Astrocyte (in vitro differentiated cells and primary cell): ENCODE results near the gene BCAM. TPM values are rescaled to one million over a fixed set of nuclear protein-coding genes. Genes with fewer than 3 reads are reported as not detected.

Experiments used
- DNase-seq: peaks from one replicate; pipeline ENCODE4 v3.0.0-alpha.2; 2010; ENCODE audit warnings: low read depth
- FAIRE-seq: peaks from 2 replicates; lab custom pipeline; 2011; peaks lifted over from hg19 to GRCh38; lab: Jason Lieb, UNC
- H2AFZ ChIP-seq: 2 replicates; pipeline ENCODE4 v1.6.0; 2012; ENCODE audit warnings: low read depth, low read length, inconsistent platforms
- H3K27ac ChIP-seq: 2 replicates; pipeline ENCODE4 v1.5.1; 2011; ENCODE audit warnings: low read depth, low read length, inconsistent platforms
- H3K27me3 ChIP-seq: 2 replicates; pipeline ENCODE4 v1.6.0; 2011; ENCODE audit warnings: low read length, inconsistent platforms; ENCODE audit not compliant: insufficient read depth
- H3K36me3 ChIP-seq: 2 replicates; pipeline ENCODE4 v1.5.1; 2011; ENCODE audit warnings: low read length, inconsistent platforms; ENCODE audit not compliant: insufficient read depth
- H3K4me1 ChIP-seq: 2 replicates; pipeline ENCODE4 v1.5.1; 2011; ENCODE audit warnings: low read length, inconsistent platforms; ENCODE audit not compliant: insufficient read depth
- H3K4me2 ChIP-seq: 2 replicates; pipeline ENCODE4 v1.6.0; 2012; ENCODE audit warnings: low read length, inconsistent platforms
- H3K4me3 ChIP-seq: 2 replicates; pipeline ENCODE4 v1.5.1; 2011; ENCODE audit warnings: low read depth, mild to moderate bottlenecking, low read length, inconsistent platforms; ENCODE audit not compliant: insufficient read depth
- H3K79me2 ChIP-seq: 2 replicates; pipeline ENCODE4 v1.6.0; 2012; ENCODE audit warnings: mild to moderate bottlenecking, low read length, inconsistent platforms; ENCODE audit not compliant: insufficient read depth
- H3K9ac ChIP-seq: 2 replicates; pipeline ENCODE4 v1.6.0; 2012; ENCODE audit warnings: mild to moderate bottlenecking, low read length, inconsistent platforms
- H3K9me3 ChIP-seq: 2 replicates; pipeline ENCODE4 v1.5.1; 2012; ENCODE audit warnings: low read depth, mild to moderate bottlenecking, low read length, inconsistent platforms; ENCODE audit not compliant: insufficient read depth
- H4K20me1 ChIP-seq: 2 replicates; pipeline ENCODE4 v1.6.0; 2012; ENCODE audit warnings: low read length, inconsistent platforms; ENCODE audit not compliant: insufficient read depth
- H3K27ac Mint-ChIP-seq: one replicate; pipeline ENCODE4 v1.8.0; 2021; ENCODE audit warnings: mild to moderate bottlenecking, mixed read lengths; ENCODE audit not compliant: unreplicated experiment
- H3K27me3 Mint-ChIP-seq: one replicate; pipeline ENCODE4 v1.8.0; 2021; ENCODE audit warnings: low read depth, mixed read lengths; ENCODE audit not compliant: unreplicated experiment
- H3K36me3 Mint-ChIP-seq: one replicate; pipeline ENCODE4 v1.8.0; 2021; ENCODE audit warnings: low read depth, mixed read lengths; ENCODE audit not compliant: unreplicated experiment
- H3K4me1 Mint-ChIP-seq: one replicate; pipeline ENCODE4 v1.8.0; 2021; ENCODE audit warnings: low read depth, mixed read lengths; ENCODE audit not compliant: unreplicated experiment
- H3K4me3 Mint-ChIP-seq: one replicate; pipeline ENCODE4 v1.8.0; 2021; ENCODE audit warnings: mild to moderate bottlenecking, moderate library complexity, mixed read lengths; ENCODE audit not compliant: unreplicated experiment
- H3K9me3 Mint-ChIP-seq: one replicate; pipeline ENCODE4 v1.8.0; 2021; ENCODE audit warnings: mild to moderate bottlenecking, mixed read lengths; ENCODE audit not compliant: unreplicated experiment
- CTCF ChIP-seq: IDR thresholded peaks from 2 replicates; pipeline ENCODE4 v1.5.1; 2011; ENCODE audit warnings: low read depth, mild to moderate bottlenecking, inconsistent platforms, low read length, moderate library complexity; ENCODE audit not compliant: insufficient read depth
- EZH2 ChIP-seq: IDR thresholded peaks from 2 replicates; pipeline ENCODE4 v1.6.1; 2012; ENCODE audit warnings: mild to moderate bottlenecking, low read length, inconsistent platforms; ENCODE audit not compliant: insufficient read depth
- total RNA-seq: library from RNA; stranded (reverse); gene quantifications from 2 replicates; pipeline ENCODE4 v1.2.1, GENCODE V29; 2021

Gene BCAM
- total RNA-seq, 1 donor from 2014 or later = 14.0 TPM

- H3K27ac ChIP-seq = no peak overlapping the region
- no peak for FAIRE-seq
- TF ChIP-seq CTCF (no peak), EZH2 (no peak)
Observed at GRCh38 chr19:44867578-44867977, 58.7 kb downstream of the BCAM start.

GRCh38 chr19:44869733-44870470 is 61.0 kb downstream of the BCAM start:
- H4K20me1 ChIP-seq = peaks cover 54% of the 10 kb centered on the region
- peak overlapping the region; percentile 75 for H3K27ac Mint-ChIP-seq

More at GRCh38 chr19:44867578-44867977, 58.7 kb downstream of the BCAM start:
- Mint-ChIP-seq H3K4me1 (peaks cover 8% of the 10 kb centered on the region), H3K36me3 (peaks cover 39% of the 10 kb centered on the region), H3K4me3 (no peak overlapping the region), H3K27ac (no peak overlapping the region), H3K27me3 (no peaks in the 10 kb centered on the region), H3K9me3 (no peaks in the 10 kb centered on the region)
- Histone ChIP-seq H3K79me2 (peaks cover 57% of the 10 kb centered on the region), H3K9ac (no peak overlapping the region), H3K36me3 (peaks cover 16% of the 10 kb centered on the region), H2AFZ (no peak overlapping the region), H3K4me2 (no peak overlapping the region), H3K4me3 (no peak overlapping the region), H4K20me1 (peaks cover 56% of the 10 kb centered on the region), H3K27me3 (no peaks in the 10 kb centered on the region), H3K4me1 (peaks cover 16% of the 10 kb centered on the region), H3K9me3 (no peaks in the 10 kb centered on the region)
- DNase-seq = no peak

More at GRCh38 chr19:44869733-44870470, 61.0 kb downstream of the BCAM start:
- peak overlapping the region; percentile 78 for H3K4me2 ChIP-seq
- peak overlapping the region; percentile 33 for H3K9ac ChIP-seq
- TF ChIP-seq CTCF (no peak), EZH2 (no peak)
- Mint-ChIP-seq H3K4me1 (peaks cover 14% of the 10 kb centered on the region), H3K9me3 (no peaks in the 10 kb centered on the region), H3K4me3 (peak overlapping the region; percentile 74), H3K36me3 (peaks cover 52% of the 10 kb centered on the region), H3K27me3 (no peaks in the 10 kb centered on the region)
- H3K4me3 ChIP-seq = no peak overlapping the region
- peaks cover 24% of the 10 kb centered on the region for H3K4me1 ChIP-seq
- FAIRE-seq (peak; percentile 43), DNase-seq (peak; percentile 92)
- H3K27me3 ChIP-seq = no peaks in the 10 kb centered on the region
- H3K36me3 ChIP-seq = peaks cover 35% of the 10 kb centered on the region
- no peaks in the 10 kb centered on the region for H3K9me3 ChIP-seq
- peaks cover 51% of the 10 kb centered on the region for H3K79me2 ChIP-seq
- H2AFZ ChIP-seq = no peak overlapping the region
- H3K27ac ChIP-seq = peak overlapping the region; percentile 57

Other genes with a start within 250 kb of the BCAM start
- not detected in 2 replicates for gene IGSF23, start 195.5 kb upstream of the BCAM start, total RNA-seq
- gene PVR, start 165.2 kb upstream of the BCAM start, total RNA-seq = 81.6 and 83.5 TPM in 2 replicates
- gene CEACAM19, start 137.6 kb upstream of the BCAM start, total RNA-seq = 5.8 and 8.0 TPM in 2 replicates
- gene CEACAM16, start 110.0 kb upstream of the BCAM start, total RNA-seq = 0.14 TPM in 1 of 2 replicates, not detected in the other
- 16.9 and 17.3 TPM in 2 replicates for gene BCL3, start 60.4 kb upstream of the BCAM start, total RNA-seq
- not detected in 2 replicates for gene CBLC, start 31.2 kb upstream of the BCAM start, total RNA-seq
- 297 and 302 TPM in 2 replicates for gene NECTIN2, start 37.2 kb downstream of the BCAM start, total RNA-seq
- 93.4 and 107 TPM in 2 replicates for gene TOMM40, start 82.2 kb downstream of the BCAM start, total RNA-seq
- gene APOE, start 96.7 kb downstream of the BCAM start, total RNA-seq = 655 and 663 TPM in 2 replicates
- gene APOC1, start 105.5 kb downstream of the BCAM start, total RNA-seq = 2.2 and 2.4 TPM in 2 replicates
- not detected in 2 replicates for gene APOC4, start 133.1 kb downstream of the BCAM start, total RNA-seq
- gene APOC2, start 136.9 kb downstream of the BCAM start, total RNA-seq = not detected in 2 replicates
- gene CLPTM1, start 146.3 kb downstream of the BCAM start, total RNA-seq = 115 and 128 TPM in 2 replicates
- 12.8 and 14.0 TPM in 2 replicates for gene RELB, start 192.4 kb downstream of the BCAM start, total RNA-seq
- 45.5 and 45.9 TPM in 2 replicates for gene CLASRP, start 229.9 kb downstream of the BCAM start, total RNA-seq